Activated T-helper 1 cell treated with Interleukin-2 at 50 U/mL for 16 hours (primary cell): ENCODE measurements around the gene LIM2.

Experiments
- DNase-seq: peaks from one replicate; pipeline ENCODE4 v3.0.0-alpha.2; 2020; ENCODE audit warnings: low read depth

The LIM2 gene

DNA sequence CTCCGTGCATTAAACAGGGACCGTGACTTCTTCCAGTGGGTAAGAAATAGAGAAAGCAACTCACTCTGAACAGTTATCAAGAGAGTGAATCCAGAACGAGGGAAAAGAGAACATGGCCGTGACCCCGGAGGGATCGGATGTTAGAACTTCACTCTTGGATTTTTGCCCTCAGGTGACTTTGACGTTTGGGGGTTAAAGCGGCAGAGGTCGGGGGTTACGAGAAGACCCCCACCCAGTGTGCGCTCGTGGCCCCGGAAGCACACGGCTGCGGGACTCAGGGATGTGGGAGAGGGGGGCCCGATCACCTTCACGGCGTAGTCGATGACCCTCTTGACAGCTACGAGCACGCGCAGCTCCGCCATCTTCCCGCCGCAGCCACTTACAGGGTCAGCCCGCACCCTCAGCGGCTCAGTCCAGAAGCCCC lies 21.8 kb downstream of the LIM2 start, which contains the start of gene ETFB:
Gene ETFB, minus strand, starts transcription at position 424 of the 424 bp plus-strand sequence. Its CDS starts 62 bp downstream, at position 362.
- DNase-seq: no peak

GRCh38 chr19:51365211-51365964 lies 22.4 kb downstream of the LIM2 start:
- no peak for DNase-seq

GRCh38 chr19:51364200-51365106 lies 23.3 kb downstream of the LIM2 start:
- DNase-seq: no peak

GRCh38 chr19:51361239-51361638 lies 26.5 kb downstream of the LIM2 start:
- no peak for DNase-seq

DNA sequence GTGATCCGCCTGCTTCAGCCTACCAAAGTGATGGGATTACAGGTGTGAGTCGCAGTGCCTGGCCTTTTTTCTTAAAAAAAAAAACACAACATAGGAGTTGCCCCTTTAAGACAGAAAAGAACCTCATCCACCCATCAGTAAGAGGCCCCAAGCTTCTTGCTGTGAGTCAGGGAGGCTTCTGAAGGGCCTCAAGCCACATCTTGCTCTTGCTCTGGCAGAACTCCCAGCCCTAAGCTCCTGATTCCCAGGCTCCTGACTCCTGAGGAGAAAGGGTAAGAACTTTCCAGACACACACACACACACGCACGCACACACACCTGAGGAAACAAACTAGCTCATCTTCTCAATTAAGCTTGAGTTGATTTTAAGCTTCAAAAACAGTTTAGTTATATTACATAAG lies 28.5 kb downstream of the LIM2 start:
- no peak for DNase-seq

DNA sequence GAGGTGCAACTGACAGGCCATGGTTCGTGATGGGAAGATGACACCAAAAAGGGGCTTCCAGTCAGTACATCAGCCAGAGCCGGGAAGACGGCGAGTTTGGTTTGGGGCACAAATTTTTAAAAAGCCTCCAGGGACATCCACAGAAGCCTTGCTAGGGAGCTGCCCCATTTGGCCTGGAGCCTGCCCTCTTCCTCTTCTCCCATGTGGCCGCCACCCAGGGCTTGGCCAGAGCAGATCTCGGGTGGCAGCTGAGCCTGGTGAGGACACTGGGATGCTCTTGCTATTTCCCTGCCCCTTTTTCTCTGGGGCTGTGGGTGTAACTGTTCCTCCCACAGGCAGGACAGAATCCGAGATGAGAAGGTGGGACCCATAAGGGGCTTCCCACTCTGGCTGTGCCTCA lies 29.8 kb downstream of the LIM2 start:
- DNase-seq: no peak

DNA sequence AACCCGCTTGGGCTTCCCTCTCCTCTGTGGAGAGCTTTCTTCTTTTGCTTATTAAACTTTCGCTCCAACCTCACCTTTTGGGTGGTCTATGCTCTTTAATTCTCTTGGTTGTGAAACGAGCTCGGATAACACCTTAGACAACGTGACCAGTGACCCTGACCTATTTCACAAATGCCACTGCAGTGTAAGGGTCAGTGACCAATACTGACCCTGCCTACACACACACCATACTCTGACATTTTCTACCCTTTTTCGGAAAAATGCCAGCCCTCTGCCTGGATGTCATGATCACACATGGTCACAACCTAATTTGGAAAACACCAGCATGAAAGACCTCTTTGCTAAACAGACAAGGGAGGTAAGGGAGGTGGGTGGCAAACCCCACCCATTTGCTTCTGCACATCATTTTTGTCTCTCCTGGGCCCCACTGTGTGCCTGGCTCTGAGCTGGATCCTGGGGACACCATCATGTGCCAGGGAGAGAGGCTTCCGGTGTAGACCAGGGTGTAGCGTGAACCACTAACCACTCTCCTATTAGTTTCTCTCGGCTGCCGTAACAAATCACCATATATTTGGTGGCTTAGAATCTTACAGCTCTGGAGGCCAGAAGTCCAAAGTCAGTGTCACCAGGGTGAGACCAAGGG lies 31.5 kb downstream of the LIM2 start:
- DNase-seq: no peak

DNA sequence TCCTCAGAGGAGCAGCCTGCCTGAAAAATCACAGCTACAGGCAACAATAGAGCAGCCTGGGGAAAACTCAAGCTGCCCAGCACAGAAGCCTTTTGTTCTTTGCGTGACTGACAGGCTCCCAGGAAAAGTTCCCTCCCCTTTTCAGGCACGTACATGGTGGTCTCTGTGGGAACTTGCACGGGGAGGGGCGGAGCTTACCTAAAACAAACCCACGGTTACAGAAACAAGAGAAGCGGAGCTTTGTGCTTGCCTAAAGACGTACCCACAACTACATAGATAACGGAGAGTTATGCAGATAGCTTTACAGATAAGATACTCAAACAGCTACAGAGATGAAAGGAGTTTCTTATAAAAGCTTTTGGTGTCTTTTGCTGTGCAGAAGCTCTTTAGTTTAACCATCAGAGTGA lies 33.0 kb downstream of the LIM2 start:
- DNase-seq: no peak

GRCh38 chr19:51354103-51354741 lies 33.6 kb downstream of the LIM2 start:
- no peak for DNase-seq

DNA sequence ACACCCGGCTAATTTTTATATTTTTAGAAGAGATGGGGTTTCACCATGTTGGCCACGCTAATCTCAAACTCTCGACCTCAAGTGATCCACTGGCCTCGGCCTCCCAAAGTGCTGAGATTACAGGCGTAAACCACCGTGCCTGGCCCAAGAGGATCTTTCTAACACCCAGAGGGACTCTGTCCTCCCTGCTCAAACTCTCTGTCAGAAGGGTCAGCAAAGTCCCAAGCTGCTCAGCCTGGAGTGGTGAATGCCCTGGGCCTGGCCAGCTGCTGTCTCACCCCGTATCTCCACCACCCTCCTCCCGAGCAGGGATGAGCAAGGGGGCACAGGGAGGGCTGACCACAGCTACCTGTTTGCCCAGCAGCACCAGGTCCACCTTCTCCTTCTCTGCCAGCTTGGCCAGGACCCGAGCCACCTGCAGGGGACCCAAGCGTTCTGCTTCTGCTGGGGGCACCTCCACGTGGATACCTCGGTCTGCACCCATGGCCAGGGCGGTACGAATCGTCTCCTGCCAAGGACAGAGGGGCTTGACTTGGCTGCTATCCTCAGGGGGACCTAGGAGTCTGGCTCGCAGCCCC lies 34.9 kb downstream of the LIM2 start:
- DNase-seq: no peak

GRCh38 chr19:51351266-51351990 lies 36.3 kb downstream of the LIM2 start:
- DNase-seq: no peak

DNA sequence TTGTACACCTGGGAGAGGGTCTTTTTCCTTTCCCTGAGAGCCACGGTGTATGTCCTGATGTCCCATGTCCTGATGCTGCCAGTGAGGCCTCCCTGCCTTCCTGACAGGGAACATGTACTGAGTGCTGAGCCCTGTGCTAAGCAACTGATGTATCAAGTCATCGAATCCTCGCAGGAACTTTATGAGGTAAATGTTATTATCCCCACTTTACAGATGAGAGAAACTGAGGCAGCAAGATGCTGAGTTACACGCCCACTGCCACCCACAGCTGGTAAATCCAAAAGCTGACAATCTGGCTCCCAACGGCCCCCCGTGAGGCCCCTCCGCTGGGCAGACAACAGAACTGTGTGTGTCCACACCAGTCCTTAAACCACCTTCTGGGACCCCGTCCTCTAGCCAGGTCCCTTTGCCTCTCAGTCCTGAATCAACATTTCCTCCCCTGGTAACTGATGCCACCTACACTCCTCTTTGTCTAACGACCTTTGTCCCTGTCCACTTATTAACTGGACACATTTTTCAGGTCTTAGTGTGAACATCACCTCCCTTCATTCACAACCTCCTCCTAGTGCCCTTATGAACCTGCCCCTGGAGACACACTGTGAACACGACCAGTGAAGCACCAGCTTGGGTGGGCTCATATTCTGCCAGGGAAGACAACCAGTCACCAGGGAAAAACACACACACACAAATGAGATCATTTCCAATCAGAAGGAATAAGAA lies 40.4 kb downstream of the LIM2 start:
- DNase-seq: no peak

DNA sequence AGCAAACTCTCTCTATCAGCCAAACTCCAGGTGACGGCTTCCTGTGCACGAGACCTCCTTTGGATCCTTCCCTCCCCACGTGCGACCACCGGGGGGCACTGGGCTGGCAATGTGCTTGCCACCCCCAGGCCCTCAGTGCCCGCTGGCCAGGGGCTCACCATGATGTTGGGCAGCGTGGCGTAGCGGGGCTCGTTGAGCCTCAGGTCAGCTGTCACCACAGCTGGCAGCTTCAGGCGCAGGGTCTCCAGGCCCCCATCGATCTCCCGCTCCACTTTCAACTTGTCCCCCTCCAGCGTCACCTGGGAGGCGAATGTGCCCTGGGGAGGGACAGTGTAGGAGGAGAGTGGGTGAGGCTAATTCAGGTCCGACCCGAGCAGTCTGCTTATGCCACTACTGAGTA lies 41.0 kb downstream of the LIM2 start:
- DNase-seq: no peak

DNA sequence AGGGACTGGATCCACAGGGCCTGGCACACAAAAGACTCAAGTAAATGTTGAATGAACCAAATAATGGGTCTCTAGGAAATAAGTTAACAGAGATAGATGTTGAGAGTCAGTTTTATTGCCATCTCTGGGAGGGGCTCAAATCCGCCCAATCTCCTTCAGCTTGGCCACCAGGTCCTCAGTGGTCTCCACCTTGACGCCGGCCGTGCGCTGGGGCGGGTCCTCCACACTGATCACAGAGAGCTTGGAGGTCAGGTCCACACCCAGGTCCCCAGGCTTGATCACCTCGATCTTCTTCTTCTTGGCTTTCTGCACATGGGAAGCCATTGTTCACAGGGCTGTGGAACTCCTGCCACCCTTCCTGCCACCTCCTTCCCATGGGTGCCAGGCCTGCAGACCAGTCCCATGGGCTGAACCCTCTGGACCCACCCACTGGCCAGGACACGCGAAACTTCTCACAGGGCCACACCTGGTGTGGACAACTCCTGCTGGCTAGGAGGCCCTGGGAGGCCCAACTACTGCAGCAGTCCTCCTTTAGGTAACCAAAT lies 42.6 kb downstream of the LIM2 start:
- no peak for DNase-seq

DNA sequence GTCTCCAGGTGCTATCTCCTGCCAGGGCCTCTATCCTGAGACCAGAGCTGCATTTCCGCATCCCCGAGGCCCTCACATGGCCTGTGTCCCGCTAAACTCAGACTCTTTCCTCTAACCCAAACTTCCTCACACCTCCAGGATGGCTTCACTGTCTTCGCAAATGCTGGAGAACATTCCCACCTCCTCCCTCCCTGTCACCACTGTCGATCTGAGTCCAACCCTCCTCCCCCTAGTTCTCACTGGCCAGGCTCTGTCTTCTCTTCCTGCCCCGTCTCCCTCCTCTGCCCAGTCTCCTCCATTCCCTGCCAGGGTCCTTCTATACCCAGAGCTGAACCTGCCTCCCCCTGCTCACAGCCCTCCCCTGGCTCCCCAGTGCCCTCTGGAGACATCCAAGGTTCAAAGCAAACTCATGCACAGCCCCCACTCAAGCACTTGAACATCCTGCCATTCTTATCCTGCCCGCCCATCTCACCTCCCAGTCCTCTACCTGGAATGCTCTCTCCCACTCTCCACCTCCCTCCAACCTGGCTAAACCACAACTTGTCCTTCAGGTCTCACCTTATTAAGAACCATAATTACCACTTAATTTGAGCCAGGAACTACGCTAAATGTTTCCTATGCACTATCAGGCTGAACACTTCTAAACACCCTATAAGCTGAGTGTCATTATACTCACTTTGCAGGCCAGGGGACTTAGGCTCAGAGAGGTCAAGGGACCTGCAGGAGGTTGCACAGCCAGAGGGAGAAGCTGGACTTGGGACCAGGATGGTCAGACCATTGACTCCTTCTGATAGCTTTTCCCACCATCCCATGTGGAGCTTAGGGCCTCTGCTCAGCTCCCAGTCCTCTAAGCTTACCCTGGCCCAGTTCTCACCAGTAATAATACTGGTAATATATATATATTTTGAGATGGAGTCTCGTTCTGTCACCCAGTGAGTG lies 44.9 kb downstream of the LIM2 start:
- DNase-seq: no peak

DNA sequence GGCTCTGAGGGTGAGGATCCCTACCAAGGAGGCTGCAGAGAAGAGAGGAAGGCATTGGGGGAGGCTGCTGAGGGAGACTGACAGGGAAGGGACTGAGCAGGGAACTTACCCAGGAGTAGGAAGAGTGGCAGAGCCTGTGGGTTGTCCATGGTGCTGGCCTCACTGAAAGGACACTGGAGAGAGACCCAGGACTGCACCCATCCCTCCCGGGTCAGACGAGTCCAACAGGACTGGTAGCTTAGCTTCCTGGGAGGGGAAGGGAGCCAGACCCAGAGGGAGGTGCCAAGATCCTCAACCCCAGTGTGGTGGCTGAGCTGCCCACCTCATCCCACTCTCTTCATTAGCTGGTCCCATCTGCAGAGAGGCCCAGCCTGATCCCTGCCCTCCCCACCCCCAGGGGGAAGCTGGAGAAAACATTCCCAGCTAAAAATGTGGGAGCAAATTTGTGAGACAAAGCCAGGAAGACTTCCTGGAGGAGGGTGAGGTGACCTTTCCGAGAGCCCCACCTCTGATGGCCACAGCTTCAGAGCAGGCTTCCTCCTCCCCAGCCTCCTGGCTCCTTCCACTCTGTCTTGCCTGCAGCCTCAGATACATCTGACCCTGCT lies 45.7 kb downstream of the LIM2 start, which contains the start of gene VSIG10L:
Gene VSIG10L, minus strand, starts transcription at position 164 of the 605 bp plus-strand sequence. Its CDS starts 15 bp downstream, at position 149.
- DNase-seq: no peak

DNA sequence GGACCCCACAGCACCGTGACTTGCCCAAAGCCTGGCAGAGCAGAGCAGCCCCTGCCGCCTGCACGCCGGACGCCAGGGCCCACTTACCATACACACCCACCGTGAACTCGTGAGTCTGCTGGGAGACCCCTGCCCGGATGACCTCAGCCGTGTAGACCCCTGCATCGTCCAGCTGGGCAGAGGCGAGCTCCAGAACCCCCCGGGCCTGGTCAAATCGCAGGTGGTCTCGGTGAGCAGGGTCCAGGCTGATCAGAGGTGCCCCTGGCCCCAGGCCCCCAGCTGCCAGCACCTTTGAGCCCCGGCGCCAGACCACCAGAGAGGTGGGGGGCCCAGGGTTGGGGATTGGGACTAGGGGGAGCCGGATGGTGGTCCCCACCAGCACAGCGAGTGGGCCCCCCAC lies 46.7 kb downstream of the LIM2 start:
- DNase-seq: no peak
